ENCODE measurements around the gene GPC6.

GPC6 gene

GRCh38 chr13:94319501-94319900, 1092.9 kb downstream of the GPC6 start:
- H3K4me2 ChIP-seq (ENCODE audit: low read depth, low read length, poor library complexity, severe bottlenecking), result no peak overlapping the region
- H3F3A ChIP-seq (ENCODE audit: insufficient read depth), result no peaks in the 10 kb centered on the region
- no peaks in the 10 kb centered on the region for H3K27me3 ChIP-seq (ENCODE audit: low read length)
- H3K4me3 ChIP-seq (ENCODE audit: insufficient read depth, low read length, poor library complexity, severe bottlenecking), result no peak overlapping the region
- no peaks in the 10 kb centered on the region for H4K20me1 ChIP-seq (ENCODE audit: low read depth, low read length)
- no peaks in the 10 kb centered on the region for H3K79me2 ChIP-seq (ENCODE audit: insufficient read depth, low read length)
- no peaks in the 10 kb centered on the region for H3K36me3 ChIP-seq (ENCODE audit: low read length)
- H2AFZ ChIP-seq (ENCODE audit: low read depth, low read length, severe bottlenecking), result no peak overlapping the region
- TF ChIP-seq EZH2phosphoT487 (conservative IDR thresholded peaks at IDR 0.05; ENCODE audit: low read length), result no peak
- H3K9ac ChIP-seq (ENCODE audit: low read length), result no peak overlapping the region
- no peaks in the 10 kb centered on the region for H3K9me2 ChIP-seq (replicated peaks; ENCODE audit: insufficient read depth, low read length)
- H3K9me3 ChIP-seq (ENCODE audit: insufficient read depth, low read length), result no peaks in the 10 kb centered on the region
- no peak overlapping the region for H3K27ac ChIP-seq (ENCODE audit: low read depth, low read length)

- no peak overlapping the region for H3K4me2 ChIP-seq (ENCODE audit: low read depth, low read length, poor library complexity, severe bottlenecking)
- H3K27ac ChIP-seq (ENCODE audit: low read depth, low read length), result no peak overlapping the region
- H3K9me3 ChIP-seq (ENCODE audit: insufficient read depth, low read length), result no peaks in the 10 kb centered on the region
- no peak overlapping the region for H3K9ac ChIP-seq (ENCODE audit: low read length)
- H3K4me3 ChIP-seq (ENCODE audit: insufficient read depth, low read length, poor library complexity, severe bottlenecking), result no peak overlapping the region
- H3K36me3 ChIP-seq (ENCODE audit: low read length), result no peaks in the 10 kb centered on the region
- no peaks in the 10 kb centered on the region for H3F3A ChIP-seq (ENCODE audit: insufficient read depth)
- no peak for TF ChIP-seq EZH2phosphoT487 (conservative IDR thresholded peaks at IDR 0.05; ENCODE audit: low read length)
- TF ChIP-seq, protein P1, sequence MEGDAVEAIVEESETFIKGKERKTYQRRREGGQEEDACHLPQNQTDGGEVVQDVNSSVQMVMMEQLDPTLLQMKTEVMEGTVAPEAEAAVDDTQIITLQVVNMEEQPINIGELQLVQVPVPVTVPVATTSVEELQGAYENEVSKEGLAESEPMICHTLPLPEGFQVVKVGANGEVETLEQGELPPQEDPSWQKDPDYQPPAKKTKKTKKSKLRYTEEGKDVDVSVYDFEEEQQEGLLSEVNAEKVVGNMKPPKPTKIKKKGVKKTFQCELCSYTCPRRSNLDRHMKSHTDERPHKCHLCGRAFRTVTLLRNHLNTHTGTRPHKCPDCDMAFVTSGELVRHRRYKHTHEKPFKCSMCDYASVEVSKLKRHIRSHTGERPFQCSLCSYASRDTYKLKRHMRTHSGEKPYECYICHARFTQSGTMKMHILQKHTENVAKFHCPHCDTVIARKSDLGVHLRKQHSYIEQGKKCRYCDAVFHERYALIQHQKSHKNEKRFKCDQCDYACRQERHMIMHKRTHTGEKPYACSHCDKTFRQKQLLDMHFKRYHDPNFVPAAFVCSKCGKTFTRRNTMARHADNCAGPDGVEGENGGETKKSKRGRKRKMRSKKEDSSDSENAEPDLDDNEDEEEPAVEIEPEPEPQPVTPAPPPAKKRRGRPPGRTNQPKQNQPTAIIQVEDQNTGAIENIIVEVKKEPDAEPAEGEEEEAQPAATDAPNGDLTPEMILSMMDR (IDR thresholded peaks at IDR 0.05; ENCODE audit: insufficient read depth, low read length, poor library complexity, severe bottlenecking), result no peak
- no peaks in the 10 kb centered on the region for H3K79me2 ChIP-seq (ENCODE audit: insufficient read depth, low read length)
- H4K20me1 ChIP-seq (ENCODE audit: low read depth, low read length), result no peaks in the 10 kb centered on the region
- no peaks in the 10 kb centered on the region for H3K27me3 ChIP-seq (ENCODE audit: low read length)
- no peak overlapping the region for H2AFZ ChIP-seq (ENCODE audit: low read depth, low read length, severe bottlenecking)
- no peaks in the 10 kb centered on the region for H3K9me2 ChIP-seq (replicated peaks; ENCODE audit: insufficient read depth, low read length)
These were observed 1096.5 kb downstream of the GPC6 start for GRCh38 chr13:94322925-94323763.

GRCh38 chr13:94323764-94324758, 1097.5 kb downstream of the GPC6 start:
- TF ChIP-seq EZH2phosphoT487 (conservative IDR thresholded peaks at IDR 0.05; ENCODE audit: low read length), result no peak
- TF ChIP-seq, protein P1 (IDR thresholded peaks at IDR 0.05; ENCODE audit: insufficient read depth, low read length, poor library complexity, severe bottlenecking), result no peak

More at GRCh38 chr13:94323764-94324758, 1097.5 kb downstream of the GPC6 start:
- no peaks in the 10 kb centered on the region for H3K9me2 ChIP-seq (replicated peaks; ENCODE audit: insufficient read depth, low read length)
- no peak overlapping the region for H3K27ac ChIP-seq (ENCODE audit: low read depth, low read length)
- H3K36me3 ChIP-seq (ENCODE audit: low read length), result no peaks in the 10 kb centered on the region
- no peaks in the 10 kb centered on the region for H3F3A ChIP-seq (ENCODE audit: insufficient read depth)
- no peaks in the 10 kb centered on the region for H4K20me1 ChIP-seq (ENCODE audit: low read depth, low read length)
- H3K27me3 ChIP-seq (ENCODE audit: low read length), result no peaks in the 10 kb centered on the region
- H2AFZ ChIP-seq (ENCODE audit: low read depth, low read length, severe bottlenecking), result no peak overlapping the region
- H3K4me2 ChIP-seq (ENCODE audit: low read depth, low read length, poor library complexity, severe bottlenecking), result no peak overlapping the region
- H3K4me3 ChIP-seq (ENCODE audit: insufficient read depth, low read length, poor library complexity, severe bottlenecking), result no peak overlapping the region
- H3K9ac ChIP-seq (ENCODE audit: low read length), result no peak overlapping the region
- no peaks in the 10 kb centered on the region for H3K9me3 ChIP-seq (ENCODE audit: insufficient read depth, low read length)
- H3K79me2 ChIP-seq (ENCODE audit: insufficient read depth, low read length), result no peaks in the 10 kb centered on the region
